Cardiac muscle cell (in vitro differentiated cells and primary cell): ENCODE data around the gene OAT. TPM values are rescaled to one million over a fixed set of nuclear protein-coding genes. Genes with fewer than 3 reads are reported as not detected.

Experiments used
- DNase-seq, 2 donors: peaks; one replicate each; pipeline versions ENCODE4 v3.0.0 to v3.0.0-alpha.2; 2010 to 2017; ENCODE audit warnings: low read depth in 1 of 2, low spot score in 1 of 2
- H3K27ac ChIP-seq: fragments of 200-600 bp; sonication (generic); 2 replicates; pipeline ENCODE4 v1.5.1; 2016
- H3K27me3 ChIP-seq: fragments of 200-600 bp; sonication (generic); 2 replicates; pipeline ENCODE4 v1.6.0; 2016; ENCODE audit warnings: control low read depth
- H3K36me3 ChIP-seq: fragments of 200-600 bp; sonication (generic); 2 replicates; pipeline ENCODE4 v1.5.1; 2016; ENCODE audit warnings: control low read depth
- H3K4me1 ChIP-seq: fragments of 200-600 bp; sonication (generic); 2 replicates; pipeline ENCODE4 v1.8.1; 2017; ENCODE audit warnings: low read depth, mild to moderate bottlenecking, mixed run types
- H3K4me3 ChIP-seq: fragments of 200-600 bp; sonication (generic); 2 replicates; pipeline ENCODE4 v1.5.1; 2016; ENCODE audit warnings: mild to moderate bottlenecking
- H3K9me3 ChIP-seq: fragments of 200-600 bp; sonication (generic); 2 replicates; pipeline ENCODE4 v1.5.1; 2017; ENCODE audit warnings: low read depth, mild to moderate bottlenecking, control low read depth
- polyA plus RNA-seq: library from polyadenylated mRNA; unstranded; fragments of >200 nt; fragmentation: Nextera tagmentation; extraction: Ambion mirVana; gene quantifications from 2 replicates; pipeline ENCODE4 v1.2.1, GENCODE V29; 2016
- total RNA-seq: library from RNA; depleted of rRNA; stranded (reverse); fragments of >200 nt; gene quantifications from 2 replicates; pipeline ENCODE4 v1.2.3, GENCODE V29; 2016
- TF ChIP-seq, protein P1 (sequence below): IDR thresholded peaks from 2 replicates; pipeline ENCODE4 v1.5.1; 2012; ENCODE audit warnings: low read depth, mild to moderate bottlenecking, low read length

The OAT gene
- total and polyA plus RNA-seq, 2 experiments from 2014 or later: 22.2 to 46.7 TPM

DNA sequence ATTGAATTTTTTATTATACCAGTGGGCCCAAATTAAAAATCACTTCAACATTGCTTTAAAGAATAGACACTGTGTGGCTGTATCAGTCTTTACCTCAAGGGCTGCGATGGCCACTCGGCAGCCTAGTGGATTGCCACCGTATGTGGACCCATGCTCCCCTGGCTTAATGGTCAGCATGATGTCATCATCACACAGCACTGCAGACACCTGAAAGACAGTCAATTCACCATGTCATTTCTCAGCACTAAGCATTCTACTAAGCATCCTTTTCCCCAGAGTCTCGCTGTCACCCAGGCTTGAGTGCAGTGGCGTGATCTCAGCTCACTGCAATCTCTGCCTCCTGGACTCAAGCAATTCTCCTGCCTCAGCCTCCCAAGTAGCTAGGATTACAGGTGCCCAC is 17.1 kb downstream of the OAT start:
- peaks cover 48% of the 10 kb centered on the region for H3K36me3 ChIP-seq
- TF ChIP-seq, protein P1, sequence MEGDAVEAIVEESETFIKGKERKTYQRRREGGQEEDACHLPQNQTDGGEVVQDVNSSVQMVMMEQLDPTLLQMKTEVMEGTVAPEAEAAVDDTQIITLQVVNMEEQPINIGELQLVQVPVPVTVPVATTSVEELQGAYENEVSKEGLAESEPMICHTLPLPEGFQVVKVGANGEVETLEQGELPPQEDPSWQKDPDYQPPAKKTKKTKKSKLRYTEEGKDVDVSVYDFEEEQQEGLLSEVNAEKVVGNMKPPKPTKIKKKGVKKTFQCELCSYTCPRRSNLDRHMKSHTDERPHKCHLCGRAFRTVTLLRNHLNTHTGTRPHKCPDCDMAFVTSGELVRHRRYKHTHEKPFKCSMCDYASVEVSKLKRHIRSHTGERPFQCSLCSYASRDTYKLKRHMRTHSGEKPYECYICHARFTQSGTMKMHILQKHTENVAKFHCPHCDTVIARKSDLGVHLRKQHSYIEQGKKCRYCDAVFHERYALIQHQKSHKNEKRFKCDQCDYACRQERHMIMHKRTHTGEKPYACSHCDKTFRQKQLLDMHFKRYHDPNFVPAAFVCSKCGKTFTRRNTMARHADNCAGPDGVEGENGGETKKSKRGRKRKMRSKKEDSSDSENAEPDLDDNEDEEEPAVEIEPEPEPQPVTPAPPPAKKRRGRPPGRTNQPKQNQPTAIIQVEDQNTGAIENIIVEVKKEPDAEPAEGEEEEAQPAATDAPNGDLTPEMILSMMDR: no peak

DNA sequence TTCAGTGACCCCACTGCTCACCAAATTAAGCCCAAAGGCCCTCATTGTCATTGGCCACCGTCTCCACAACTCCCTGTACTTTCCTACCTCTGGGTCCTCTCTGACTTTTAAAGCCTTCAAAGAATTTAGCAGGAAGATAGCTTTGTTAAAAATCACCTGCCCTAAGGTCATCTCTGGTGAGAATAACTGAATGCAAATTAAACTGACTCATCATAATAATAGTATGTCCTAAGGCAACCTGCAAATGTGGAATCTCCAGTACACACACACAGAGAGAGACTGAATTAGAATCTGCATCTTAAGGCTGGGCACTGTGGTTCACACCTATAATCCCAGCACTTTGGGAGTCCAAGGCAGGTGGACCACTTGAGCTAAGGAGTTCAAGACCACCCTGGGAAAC is 24.1 kb downstream of the OAT start:
- DNase-seq: no peak
- Histone ChIP-seq H3K9me3 (no peaks in the 10 kb centered on the region), H3K27me3 (peaks cover 7% of the 10 kb centered on the region), H3K4me3 (no peak overlapping the region), H3K4me1 (no peaks in the 10 kb centered on the region), H3K36me3 (peaks cover 9% of the 10 kb centered on the region), H3K27ac (no peak overlapping the region)
- TF ChIP-seq, protein P1: no peak

More for the DNA sequence above, 17.1 kb downstream of the OAT start:
- Histone ChIP-seq H3K27me3 (no peaks in the 10 kb centered on the region), H3K4me1 (peaks cover 8% of the 10 kb centered on the region), H3K4me3 (no peak overlapping the region), H3K27ac (no peak overlapping the region), H3K9me3 (no peaks in the 10 kb centered on the region)
- no peak for DNase-seq

DNA sequence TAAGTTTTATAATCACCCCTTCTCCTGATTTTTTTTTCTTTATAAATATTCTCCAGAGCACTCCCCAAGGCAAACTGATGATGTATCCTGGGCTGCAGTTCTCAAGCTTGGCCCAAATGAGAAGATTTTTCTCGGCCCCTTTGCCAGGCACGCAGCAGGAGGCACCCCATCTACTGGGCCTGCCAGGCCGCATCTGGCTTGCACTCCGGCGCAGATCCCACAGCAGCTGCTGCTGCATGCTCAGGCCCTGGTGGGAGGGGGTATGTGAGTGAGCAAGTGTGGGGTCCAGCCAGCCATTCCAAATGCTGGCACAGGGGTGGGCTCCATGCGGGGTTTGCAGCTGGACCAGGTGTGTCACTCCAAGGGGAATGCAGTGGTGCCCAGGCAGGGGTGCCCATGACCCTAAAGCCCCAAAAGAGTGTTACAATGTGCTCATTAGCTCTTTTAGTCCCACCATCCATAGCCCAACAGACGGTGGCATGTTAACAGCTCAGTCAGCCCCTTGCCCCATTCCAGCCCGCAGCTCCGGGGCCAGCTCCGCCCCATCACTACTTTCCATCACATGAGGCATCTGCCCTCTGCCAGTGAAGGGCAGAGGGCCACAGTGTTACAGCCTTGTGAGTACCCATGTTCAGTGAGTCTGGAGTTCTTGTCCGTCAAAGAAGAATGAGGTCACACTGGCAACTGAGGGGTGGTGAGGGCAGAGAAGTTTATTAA is 25.9 kb downstream of the OAT start:
- peaks cover 7% of the 10 kb centered on the region for H3K27me3 ChIP-seq
- H3K36me3 ChIP-seq: peaks cover 5% of the 10 kb centered on the region
- no peak overlapping the region for H3K4me3 ChIP-seq
- TF ChIP-seq, protein P1: no peak
- no peaks in the 10 kb centered on the region for H3K9me3 ChIP-seq
- no peak overlapping the region for H3K27ac ChIP-seq
- DNase-seq: no peak
- H3K4me1 ChIP-seq: no peaks in the 10 kb centered on the region

DNA sequence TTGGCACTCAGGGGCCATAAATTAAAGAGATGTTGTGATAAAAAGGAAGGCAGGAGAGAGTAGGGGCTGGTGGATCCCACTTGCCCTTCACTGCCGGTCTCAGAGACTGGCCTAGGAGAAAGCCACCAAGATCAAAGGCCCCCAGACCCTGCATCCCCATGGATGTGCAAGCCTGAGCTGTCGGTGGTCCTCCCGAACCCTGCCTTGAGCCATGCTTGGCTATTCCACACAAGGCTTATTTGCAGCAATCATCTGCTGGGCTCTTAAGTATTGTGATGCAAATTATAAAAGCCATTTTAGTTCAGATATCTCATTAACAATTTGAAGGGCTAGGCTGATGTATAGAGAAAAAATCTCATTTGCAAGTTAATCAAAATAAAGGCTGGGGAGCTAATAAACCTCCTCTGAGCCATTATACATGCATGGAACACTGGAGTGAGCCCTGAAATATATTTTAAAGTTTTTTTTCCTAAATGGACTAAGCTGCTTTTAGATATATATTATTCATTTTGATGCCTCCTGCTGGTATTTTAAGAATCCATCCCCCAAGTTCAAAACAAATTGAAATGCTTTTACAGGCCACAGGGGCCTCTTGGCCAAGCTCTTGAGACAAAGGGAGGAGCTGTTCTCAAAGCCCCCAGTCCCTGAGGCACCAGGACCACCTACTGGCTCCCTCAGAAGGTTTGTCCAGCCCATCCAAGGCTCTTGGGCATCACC is 28.1 kb downstream of the OAT start:
- H3K36me3 ChIP-seq: no peaks in the 10 kb centered on the region
- DNase-seq: no peak
- no peak overlapping the region for H3K27ac ChIP-seq
- peaks cover 7% of the 10 kb centered on the region for H3K27me3 ChIP-seq
- H3K9me3 ChIP-seq: no peaks in the 10 kb centered on the region
- TF ChIP-seq, protein P1: no peak
- H3K4me3 ChIP-seq: no peak overlapping the region
- no peaks in the 10 kb centered on the region for H3K4me1 ChIP-seq

DNA sequence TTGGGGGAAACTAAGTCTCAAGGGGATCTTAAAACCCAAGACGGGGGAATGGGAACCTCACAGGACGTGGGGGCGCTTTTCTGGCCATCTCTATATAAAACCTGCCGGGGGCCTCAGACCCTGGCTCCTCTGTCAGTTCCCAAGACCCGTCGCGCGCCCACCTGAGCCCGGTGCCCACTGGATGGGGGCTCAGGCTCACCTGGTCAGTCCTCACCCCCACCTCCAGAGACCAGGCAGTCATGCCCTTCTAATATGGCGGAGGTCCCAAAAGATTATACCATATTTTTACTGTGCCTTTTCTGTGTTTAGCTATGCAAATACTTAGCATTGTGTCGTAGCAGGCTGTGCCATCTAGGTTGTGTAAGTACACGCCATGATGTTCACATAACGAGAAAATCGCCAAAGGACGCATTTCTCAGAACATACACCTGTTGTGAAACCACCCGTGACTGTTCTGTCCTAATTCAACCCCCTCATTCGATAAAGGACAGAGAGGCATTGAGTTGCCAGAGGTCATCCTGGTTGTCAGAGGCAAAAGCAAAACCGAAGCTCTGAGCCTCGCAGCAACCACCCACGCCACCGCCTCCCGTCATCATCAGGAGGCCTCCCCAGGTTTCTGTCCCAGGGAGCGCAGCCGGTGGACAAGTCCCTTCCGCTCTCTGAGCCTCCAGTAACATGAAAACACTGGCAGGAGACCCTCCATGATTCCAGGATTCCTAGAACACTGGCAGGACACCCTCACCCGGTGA is 28.9 kb downstream of the OAT start:
- no peaks in the 10 kb centered on the region for H3K9me3 ChIP-seq
- no peak overlapping the region for H3K4me3 ChIP-seq
- peaks cover 7% of the 10 kb centered on the region for H3K27me3 ChIP-seq
- no peaks in the 10 kb centered on the region for H3K4me1 ChIP-seq
- no peaks in the 10 kb centered on the region for H3K36me3 ChIP-seq
- no peak overlapping the region for H3K27ac ChIP-seq
- TF ChIP-seq, protein P1: no peak
- no peak for DNase-seq
